ENCODE measurements around the gene DYSF.

GRCh38 chr2:71696381-71696780 is 243.0 kb downstream of the DYSF start:
- TF ChIP-seq, protein P1, sequence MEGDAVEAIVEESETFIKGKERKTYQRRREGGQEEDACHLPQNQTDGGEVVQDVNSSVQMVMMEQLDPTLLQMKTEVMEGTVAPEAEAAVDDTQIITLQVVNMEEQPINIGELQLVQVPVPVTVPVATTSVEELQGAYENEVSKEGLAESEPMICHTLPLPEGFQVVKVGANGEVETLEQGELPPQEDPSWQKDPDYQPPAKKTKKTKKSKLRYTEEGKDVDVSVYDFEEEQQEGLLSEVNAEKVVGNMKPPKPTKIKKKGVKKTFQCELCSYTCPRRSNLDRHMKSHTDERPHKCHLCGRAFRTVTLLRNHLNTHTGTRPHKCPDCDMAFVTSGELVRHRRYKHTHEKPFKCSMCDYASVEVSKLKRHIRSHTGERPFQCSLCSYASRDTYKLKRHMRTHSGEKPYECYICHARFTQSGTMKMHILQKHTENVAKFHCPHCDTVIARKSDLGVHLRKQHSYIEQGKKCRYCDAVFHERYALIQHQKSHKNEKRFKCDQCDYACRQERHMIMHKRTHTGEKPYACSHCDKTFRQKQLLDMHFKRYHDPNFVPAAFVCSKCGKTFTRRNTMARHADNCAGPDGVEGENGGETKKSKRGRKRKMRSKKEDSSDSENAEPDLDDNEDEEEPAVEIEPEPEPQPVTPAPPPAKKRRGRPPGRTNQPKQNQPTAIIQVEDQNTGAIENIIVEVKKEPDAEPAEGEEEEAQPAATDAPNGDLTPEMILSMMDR (IDR thresholded peaks at IDR 0.05), result no peak
- TF ChIP-seq POLR2AphosphoS5 (IDR thresholded peaks at IDR 0.05; ENCODE audit: low read depth, low read length) (no peak), TCF7L2 (IDR thresholded peaks at IDR 0.05; ENCODE audit: low read depth, low read length) (no peak)
- TF ChIP-seq, protein P2, sequence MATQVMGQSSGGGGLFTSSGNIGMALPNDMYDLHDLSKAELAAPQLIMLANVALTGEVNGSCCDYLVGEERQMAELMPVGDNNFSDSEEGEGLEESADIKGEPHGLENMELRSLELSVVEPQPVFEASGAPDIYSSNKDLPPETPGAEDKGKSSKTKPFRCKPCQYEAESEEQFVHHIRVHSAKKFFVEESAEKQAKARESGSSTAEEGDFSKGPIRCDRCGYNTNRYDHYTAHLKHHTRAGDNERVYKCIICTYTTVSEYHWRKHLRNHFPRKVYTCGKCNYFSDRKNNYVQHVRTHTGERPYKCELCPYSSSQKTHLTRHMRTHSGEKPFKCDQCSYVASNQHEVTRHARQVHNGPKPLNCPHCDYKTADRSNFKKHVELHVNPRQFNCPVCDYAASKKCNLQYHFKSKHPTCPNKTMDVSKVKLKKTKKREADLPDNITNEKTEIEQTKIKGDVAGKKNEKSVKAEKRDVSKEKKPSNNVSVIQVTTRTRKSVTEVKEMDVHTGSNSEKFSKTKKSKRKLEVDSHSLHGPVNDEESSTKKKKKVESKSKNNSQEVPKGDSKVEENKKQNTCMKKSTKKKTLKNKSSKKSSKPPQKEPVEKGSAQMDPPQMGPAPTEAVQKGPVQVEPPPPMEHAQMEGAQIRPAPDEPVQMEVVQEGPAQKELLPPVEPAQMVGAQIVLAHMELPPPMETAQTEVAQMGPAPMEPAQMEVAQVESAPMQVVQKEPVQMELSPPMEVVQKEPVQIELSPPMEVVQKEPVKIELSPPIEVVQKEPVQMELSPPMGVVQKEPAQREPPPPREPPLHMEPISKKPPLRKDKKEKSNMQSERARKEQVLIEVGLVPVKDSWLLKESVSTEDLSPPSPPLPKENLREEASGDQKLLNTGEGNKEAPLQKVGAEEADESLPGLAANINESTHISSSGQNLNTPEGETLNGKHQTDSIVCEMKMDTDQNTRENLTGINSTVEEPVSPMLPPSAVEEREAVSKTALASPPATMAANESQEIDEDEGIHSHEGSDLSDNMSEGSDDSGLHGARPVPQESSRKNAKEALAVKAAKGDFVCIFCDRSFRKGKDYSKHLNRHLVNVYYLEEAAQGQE (IDR thresholded peaks at IDR 0.05; ENCODE audit: insufficient read depth in 1 of 2, low read depth in 2 of 2, low read length in 1 of 2), result no peak
